NT2/D1 (cell line): ENCODE data around the gene ATP13A2.

Experiments
- SUZ12 ChIP-seq: IDR thresholded peaks from 2 replicates; pipeline ENCODE4 v1.6.1; 2011; ENCODE audit not compliant: insufficient read length, insufficient read depth; ENCODE audit errors: extremely low read depth
- YY1 ChIP-seq: IDR thresholded peaks from 2 replicates; pipeline ENCODE4 v1.6.1; 2011; ENCODE audit not compliant: insufficient read length, insufficient read depth

- TF ChIP-seq YY1 = no peak
- TF ChIP-seq SUZ12 = no peak
These were observed 31.9 kb upstream of the ATP13A2 start for GRCh38 chr1:17043676-17044075.
